Right cardiac atrium (tissue), 5 donors: ENCODE measurements around the gene BOC. TPM values are rescaled to one million over a fixed set of nuclear protein-coding genes. Genes with fewer than 3 reads are reported as not detected.

Experiments used
- ATAC-seq, 2 donors: fragments of 200-7000 bp; cut with Tn5 transposase; one replicate each; pipeline versions ENCODE4 v1.8.0 to v1.9.1; 2020; ENCODE audit warnings: moderate library complexity in 2 of 2, mild to moderate bottlenecking in 1 of 2
- DNase-seq, 3 donors: peaks; one replicate each; pipeline ENCODE4 v3.0.0-alpha.2; 2020
- H3K27ac ChIP-seq: one replicate; pipeline ENCODE4 v1.5.1; 2013; ENCODE audit warnings: mild to moderate bottlenecking, low read length, control low read depth, moderate library complexity
- H3K27me3 ChIP-seq: one replicate; pipeline ENCODE4 v1.6.1; 2013; ENCODE audit not compliant: control insufficient read depth, insufficient read depth
- H3K4me1 ChIP-seq: one replicate; pipeline ENCODE4 v1.6.1; 2013; ENCODE audit warnings: low read length; ENCODE audit not compliant: control insufficient read depth, insufficient read depth
- H3K4me3 ChIP-seq: one replicate; pipeline ENCODE4 v1.5.1; 2013; ENCODE audit warnings: low read length, control low read depth
- H3K9me3 ChIP-seq: one replicate; pipeline ENCODE4 v1.6.1; 2013; ENCODE audit warnings: low read length; ENCODE audit not compliant: control insufficient read depth
- WGBS: extraction: QIAGEN DNeasy Blood & Tissue Kit; methylation state at CpG from one replicate; pipeline ENCODE4 v1.1.7; 2013; 5-methylcytosine and 5-hydroxymethylcytosine counted together
- intact Hi-C, 4 donors: fragments of 100-400 bp; cut with DNase I; formaldehyde crosslinking; loops; one replicate each; pipeline versions ENCODE4 v1.11.0 to v1.14.0; 2022 to 2023
- polyA plus RNA-seq: library from polyadenylated mRNA; stranded (reverse); fragments of 200-250 nt; gene quantifications from one replicate; pipeline ENCODE4 v1.2.3, GENCODE V29; 2013
- total RNA-seq, 4 donors: library from RNA; stranded (reverse); fragmentation: NEBNext Ultra II Directional; extraction: Animal tissue kit (Norgen Biotek cat#: 25700); gene quantifications; one replicate each; pipeline ENCODE4 v1.2.1, GENCODE V29; 2021
- donor health status: healthy with polysubstance abuse.
- donor health status: DM: no; HTN: yes; CAD: no.
- donor health status: DM: no; HTN: no; CAD: no.
- donor health status: DM: no; HTN: yes; CAD: no; lungs with severe emphysema.
- donor health status: DM: yes; HTN: yes; CAD: no.

The BOC gene
- total and polyA plus RNA-seq, 5 donors, result 5.2 to 45.3 (median 13.6) TPM

- DNase-seq (no peak), ATAC-seq (no peak)
- 92% methylated on average over 3 of the region's 3 CpGs for WGBS
- no peaks in the 10 kb centered on the region for H3K27me3 ChIP-seq
- intact Hi-C loops, result loop anchor here (2.0 to 10.0 kb wide), 7 partner anchors 77 to 238 kb away; partner anchors contain the start of gene BOC (in 1 of the 4)
- no peak overlapping the region for H3K4me3 ChIP-seq
- no peaks in the 10 kb centered on the region for H3K4me1 ChIP-seq
- no peaks in the 10 kb centered on the region for H3K9me3 ChIP-seq
- H3K27ac ChIP-seq, result no peak overlapping the region
Measured at GRCh38 chr3:113288881-113289280, 77.5 kb downstream of the BOC start.

- Histone ChIP-seq H3K27ac (no peak overlapping the region), H3K4me1 (no peaks in the 10 kb centered on the region), H3K9me3 (no peaks in the 10 kb centered on the region), H3K27me3 (no peaks in the 10 kb centered on the region), H3K4me3 (no peak overlapping the region)
- intact Hi-C loops, result no loop called here
- DNase-seq, result no peak
- peak in 1 of 2 donors; percentile 15 for ATAC-seq
- WGBS, result 53% methylated on average over 6 of the region's 6 CpGs
Measured at GRCh38 chr3:113291572-113291971, 80.2 kb downstream of the BOC start.

- H3K4me3 ChIP-seq, result no peak overlapping the region
- H3K27ac ChIP-seq, result no peak overlapping the region
- no peaks in the 10 kb centered on the region for H3K4me1 ChIP-seq
- 97% methylated on average over 2 of the region's 2 CpGs for WGBS
- no peak for DNase-seq
- intact Hi-C loops, result no loop called here
- no peaks in the 10 kb centered on the region for H3K9me3 ChIP-seq
- no peaks in the 10 kb centered on the region for H3K27me3 ChIP-seq
- ATAC-seq, result no peak
Measured at GRCh38 chr3:113292933-113293332, 81.6 kb downstream of the BOC start.

GRCh38 chr3:113293348-113293747 is 82.0 kb downstream of the BOC start:
- no peak for ATAC-seq
- no peak overlapping the region for H3K27ac ChIP-seq
- H3K4me1 ChIP-seq, result no peaks in the 10 kb centered on the region
- DNase-seq, result no peak
- WGBS, result 76% methylated on average over 1 of the region's 1 CpG
- intact Hi-C loops, result no loop called here
- H3K9me3 ChIP-seq, result no peaks in the 10 kb centered on the region
- no peak overlapping the region for H3K4me3 ChIP-seq
- H3K27me3 ChIP-seq, result no peaks in the 10 kb centered on the region

- no peaks in the 10 kb centered on the region for H3K9me3 ChIP-seq
- DNase-seq (no peak), ATAC-seq (no peak)
- intact Hi-C loops, result no loop called here
- H3K27ac ChIP-seq, result no peak overlapping the region
- H3K4me1 ChIP-seq, result no peaks in the 10 kb centered on the region
- H3K27me3 ChIP-seq, result no peaks in the 10 kb centered on the region
- no peak overlapping the region for H3K4me3 ChIP-seq
Measured at GRCh38 chr3:113295463-113295862, 84.1 kb downstream of the BOC start.

- H3K9me3 ChIP-seq, result no peaks in the 10 kb centered on the region
- no peaks in the 10 kb centered on the region for H3K27me3 ChIP-seq
- 71% methylated on average over 2 of the region's 2 CpGs for WGBS
- no peaks in the 10 kb centered on the region for H3K4me1 ChIP-seq
- no peak overlapping the region for H3K27ac ChIP-seq
- no peak overlapping the region for H3K4me3 ChIP-seq
- intact Hi-C loops, result no loop called here
- ATAC-seq (no peak), DNase-seq (no peak)
Measured at GRCh38 chr3:113297287-113297686, 85.9 kb downstream of the BOC start.

- no peaks in the 10 kb centered on the region for H3K27me3 ChIP-seq
- H3K27ac ChIP-seq, result no peak overlapping the region
- H3K4me3 ChIP-seq, result no peak overlapping the region
- ATAC-seq (no peak), DNase-seq (no peak)
- no peaks in the 10 kb centered on the region for H3K4me1 ChIP-seq
- no peaks in the 10 kb centered on the region for H3K9me3 ChIP-seq
- intact Hi-C loops, result no loop called here
- 83% methylated on average over 4 of the region's 4 CpGs for WGBS
Measured at GRCh38 chr3:113297841-113298240, 86.5 kb downstream of the BOC start.

GRCh38 chr3:113300596-113300995 is 89.2 kb downstream of the BOC start:
- no peaks in the 10 kb centered on the region for H3K9me3 ChIP-seq
- DNase-seq, result no peak
- ATAC-seq, result no peak
- H3K4me1 ChIP-seq, result no peaks in the 10 kb centered on the region
- no peak overlapping the region for H3K27ac ChIP-seq
- WGBS, result 82% methylated on average over 2 of the region's 2 CpGs
- no peaks in the 10 kb centered on the region for H3K27me3 ChIP-seq
- H3K4me3 ChIP-seq, result no peak overlapping the region
- intact Hi-C loops, result no loop called here

GRCh38 chr3:113304102-113304501 is 92.7 kb downstream of the BOC start:
- Histone ChIP-seq H3K4me1 (no peaks in the 10 kb centered on the region), H3K4me3 (no peak overlapping the region), H3K27ac (no peak overlapping the region), H3K27me3 (no peaks in the 10 kb centered on the region), H3K9me3 (no peaks in the 10 kb centered on the region)
- WGBS, result 81% methylated on average over 3 of the region's 3 CpGs
- ATAC-seq, result no peak
- intact Hi-C loops, result no loop called here
- DNase-seq, result no peak

- H3K4me1 ChIP-seq, result no peaks in the 10 kb centered on the region
- no peaks in the 10 kb centered on the region for H3K27me3 ChIP-seq
- ATAC-seq (no peak), DNase-seq (no peak)
- no peak overlapping the region for H3K27ac ChIP-seq
- H3K9me3 ChIP-seq, result no peaks in the 10 kb centered on the region
- intact Hi-C loops, result no loop called here
- WGBS, result 72% methylated on average over 7 of the region's 7 CpGs
- no peak overlapping the region for H3K4me3 ChIP-seq
Measured at GRCh38 chr3:113304856-113305540, 93.6 kb downstream of the BOC start.

GRCh38 chr3:113310960-113311359 is 99.6 kb downstream of the BOC start:
- H3K27ac ChIP-seq, result no peak overlapping the region
- no peaks in the 10 kb centered on the region for H3K27me3 ChIP-seq
- H3K4me3 ChIP-seq, result no peak overlapping the region
- WGBS, result 92% methylated on average over 1 of the region's 1 CpG
- no peak for ATAC-seq
- no peak for DNase-seq
- no peaks in the 10 kb centered on the region for H3K4me1 ChIP-seq
- H3K9me3 ChIP-seq, result no peaks in the 10 kb centered on the region
- intact Hi-C loops, result no loop called here

GRCh38 chr3:113312416-113312815 is 101.1 kb downstream of the BOC start:
- Histone ChIP-seq H3K4me1 (no peaks in the 10 kb centered on the region), H3K27me3 (no peaks in the 10 kb centered on the region), H3K9me3 (no peaks in the 10 kb centered on the region), H3K27ac (no peak overlapping the region), H3K4me3 (no peak overlapping the region)
- ATAC-seq (no peak), DNase-seq (no peak)
- intact Hi-C loops, result no loop called here
- WGBS, result 96% methylated on average over 3 of the region's 3 CpGs
